NCI-H1930 (cell line): ENCODE results near the gene ASB15.

Experiments
- DNase-seq, 2 experiments: peaks; one replicate each; lab custom pipeline; 2025; lab: John Stamatoyannopoulos, UW

ASB15 gene

GRCh38 chr7:123663200-123663599 is 61.6 kb downstream of the ASB15 start:
- DNase-seq = no peak

- DNase-seq = no peak
Measured at GRCh38 chr7:123665157-123665556, 63.5 kb downstream of the ASB15 start.

- no peak for DNase-seq
Measured at GRCh38 chr7:123665896-123666295, 64.3 kb downstream of the ASB15 start.

GRCh38 chr7:123666492-123666891 is 64.9 kb downstream of the ASB15 start:
- DNase-seq = no peak

- no peak for DNase-seq
Measured at GRCh38 chr7:123669485-123669884, 67.9 kb downstream of the ASB15 start.

- no peak for DNase-seq
Measured at GRCh38 chr7:123673137-123673732, 71.6 kb downstream of the ASB15 start.

GRCh38 chr7:123673752-123674398 is 72.3 kb downstream of the ASB15 start:
- DNase-seq = no peak

GRCh38 chr7:123674399-123675180 is 73.0 kb downstream of the ASB15 start:
- no peak for DNase-seq

- no peak for DNase-seq
Measured at GRCh38 chr7:123675181-123675473, 73.5 kb downstream of the ASB15 start.

GRCh38 chr7:123677061-123677715 is 75.6 kb downstream of the ASB15 start:
- no peak for DNase-seq

GRCh38 chr7:123679614-123680013 is 78.0 kb downstream of the ASB15 start:
- DNase-seq = no peak

- no peak for DNase-seq
Measured at GRCh38 chr7:123680580-123680979, 79.0 kb downstream of the ASB15 start.

- DNase-seq = no peak
Measured at GRCh38 chr7:123681561-123681960, 79.9 kb downstream of the ASB15 start.

- peak; percentile 27 to 33 for DNase-seq
Measured at GRCh38 chr7:123682690-123683089, 81.1 kb downstream of the ASB15 start.

GRCh38 chr7:123687161-123687560 is 85.5 kb downstream of the ASB15 start:
- no peak for DNase-seq

GRCh38 chr7:123687727-123688126 is 86.1 kb downstream of the ASB15 start:
- no peak for DNase-seq
